Neural cell (in vitro differentiated cells): ENCODE measurements around the gene RENBP. TPM values are rescaled to one million over a fixed set of nuclear protein-coding genes. Genes with fewer than 3 reads are reported as not detected.
A peak's percentile ranks its signal among the peaks of the same experiment; 100 is the strongest.

ENCODE experiments used
- H2AFZ ChIP-seq: fragments of 200-600, 300-800 bp; sonication (generic), shearing (Covaris generic); 2 replicates; pipeline ENCODE4 v1.6.0; 2014; ENCODE audit warnings: low read depth, mild to moderate bottlenecking, antibody characterized with exemption, low read length, moderate library complexity
- H3F3A ChIP-seq: fragments of 200-600 bp; shearing (Covaris generic); 2 replicates; pipeline ENCODE4 v1.6.1; 2016; ENCODE audit warnings: mild to moderate bottlenecking, moderate library complexity, mixed read lengths, antibody characterized with exemption, low read length; ENCODE audit not compliant: insufficient read depth, poor library complexity, severe bottlenecking
- H3K27ac ChIP-seq: fragments of 200-600, 300-800 bp; sonication (generic), shearing (Covaris generic); 2 replicates; pipeline ENCODE4 v1.5.1; 2014; ENCODE audit warnings: mild to moderate bottlenecking, low read length, moderate library complexity
- H3K27me3 ChIP-seq: fragments of 300-800, 200-600 bp; sonication (generic), shearing (Covaris generic); 2 replicates; pipeline ENCODE4 v1.6.0; 2014; ENCODE audit warnings: mild to moderate bottlenecking, low read depth, low read length, moderate library complexity; ENCODE audit not compliant: insufficient read depth
- H3K36me3 ChIP-seq: fragments of 300-800, 200-600 bp; sonication (generic), shearing (Covaris generic); 2 replicates; pipeline ENCODE4 v1.5.1; 2014; ENCODE audit warnings: mild to moderate bottlenecking, antibody characterized with exemption, low read length, moderate library complexity; ENCODE audit not compliant: insufficient read depth
- H3K4me2 ChIP-seq: fragments of 300-800, 200-600 bp; sonication (generic), shearing (Covaris generic); 2 replicates; pipeline ENCODE4 v1.6.0; 2014; ENCODE audit warnings: mild to moderate bottlenecking, low read length
- H3K4me3 ChIP-seq: fragments of 300-800, 200-600 bp; sonication (generic), shearing (Covaris generic); 2 replicates; pipeline ENCODE4 v1.5.1; 2014; ENCODE audit warnings: mild to moderate bottlenecking, low read length, moderate library complexity
- H3K79me2 ChIP-seq: fragments of 200-600 bp; shearing (Covaris generic); replicated peaks from 2 replicates; pipeline ENCODE4 v1.6.0; 2014; ENCODE audit warnings: mild to moderate bottlenecking, low read length, moderate library complexity; ENCODE audit not compliant: insufficient read depth
- H3K9ac ChIP-seq: fragments of 300-800, 200-600 bp; sonication (generic), shearing (Covaris generic); 2 replicates; pipeline ENCODE4 v1.6.1; 2016; ENCODE audit warnings: mild to moderate bottlenecking, low read length, mixed read lengths
- H3K9me2 ChIP-seq: fragments of 200-600 bp; shearing (Covaris generic); 2 replicates; pipeline ENCODE4 v1.6.1; 2016; ENCODE audit warnings: mild to moderate bottlenecking, low read length, mixed read lengths; ENCODE audit not compliant: insufficient read depth
- H3K9me3 ChIP-seq: fragments of 200-600, 300-800 bp; sonication (generic), shearing (Covaris generic); 2 replicates; pipeline ENCODE4 v1.6.1; 2016; ENCODE audit warnings: mild to moderate bottlenecking, mixed run types, low read length, moderate library complexity, mixed read lengths
- H4K20me1 ChIP-seq: fragments of 200-600 bp; shearing (Covaris generic); 2 replicates; pipeline ENCODE4 v1.6.1; 2016; ENCODE audit warnings: mild to moderate bottlenecking, mixed run types; ENCODE audit not compliant: insufficient read depth
- CTCF ChIP-seq: fragments of 450-650 bp; IDR thresholded peaks from 2 replicates; pipeline ENCODE4 v1.5.1; 2014; ENCODE audit warnings: antibody characterized with exemption, mild to moderate bottlenecking, moderate library complexity; ENCODE audit not compliant: poor library complexity, severe bottlenecking
- EP300 ChIP-seq: fragments of 450-650 bp; conservative IDR thresholded peaks from 2 replicates; pipeline ENCODE4 v1.6.1; 2014; ENCODE audit warnings: antibody characterized with exemption, mild to moderate bottlenecking, moderate library complexity; ENCODE audit not compliant: poor library complexity, severe bottlenecking
- POLR2AphosphoS5 ChIP-seq: IDR thresholded peaks from 2 replicates; pipeline ENCODE4 v1.6.1; 2012
- REST ChIP-seq: IDR thresholded peaks from 2 replicates; pipeline ENCODE4 v1.6.1; 2012; ENCODE audit warnings: borderline replicate concordance
- SMC3 ChIP-seq: fragments of 450-650 bp; conservative IDR thresholded peaks from 2 replicates; pipeline ENCODE4 v1.6.1; 2014; ENCODE audit warnings: antibody characterized with exemption, mild to moderate bottlenecking, moderate library complexity; ENCODE audit not compliant: poor library complexity
- TAF1 ChIP-seq: IDR thresholded peaks from 2 replicates; pipeline ENCODE4 v1.6.1; 2012; ENCODE audit warnings: low read depth
- polyA plus RNA-seq: library from polyadenylated mRNA; depleted of rRNA; stranded (reverse); fragments of >200 nt; gene quantifications from 2 replicates; pipeline ENCODE4 v1.2.3, GENCODE V29; 2014

Gene RENBP
- polyA plus RNA-seq, 1 donor from 2014 or later, result 0.89 TPM

- no peak overlapping the region for H2AFZ ChIP-seq
- H4K20me1 ChIP-seq, result no peaks in the 10 kb centered on the region
- peak overlapping the region; percentile 73 for H3K4me3 ChIP-seq
- no peaks in the 10 kb centered on the region for H3F3A ChIP-seq
- no peaks in the 10 kb centered on the region for H3K9me2 ChIP-seq
- H3K79me2 ChIP-seq, result no peaks in the 10 kb centered on the region
- H3K9ac ChIP-seq, result peak overlapping the region; percentile 70
- H3K4me2 ChIP-seq, result no peak overlapping the region
- no peaks in the 10 kb centered on the region for H3K27me3 ChIP-seq
- no peak overlapping the region for H3K27ac ChIP-seq
- no peaks in the 10 kb centered on the region for H3K36me3 ChIP-seq
- TF ChIP-seq EP300, result no peak
- no peak for TF ChIP-seq REST
- no peak for TF ChIP-seq TAF1
- no peaks in the 10 kb centered on the region for H3K9me3 ChIP-seq
Measured at GRCh38 chrX:153933748-153934147, 10.7 kb downstream of the RENBP start.

- no peak overlapping the region for H3K27ac ChIP-seq
- H3K4me3 ChIP-seq, result no peak overlapping the region
- H3F3A ChIP-seq, result no peaks in the 10 kb centered on the region
- no peaks in the 10 kb centered on the region for H3K9me3 ChIP-seq
- no peaks in the 10 kb centered on the region for H3K9me2 ChIP-seq
- H3K9ac ChIP-seq, result no peak overlapping the region
- no peaks in the 10 kb centered on the region for H4K20me1 ChIP-seq
- no peaks in the 10 kb centered on the region for H3K36me3 ChIP-seq
- no peaks in the 10 kb centered on the region for H3K27me3 ChIP-seq
- H3K4me2 ChIP-seq, result no peak overlapping the region
- H2AFZ ChIP-seq, result no peak overlapping the region
- no peaks in the 10 kb centered on the region for H3K79me2 ChIP-seq
- TF ChIP-seq EP300, result no peak
- no peak for TF ChIP-seq SMC3
- no peak for TF ChIP-seq TAF1
- TF ChIP-seq POLR2AphosphoS5, result no peak
Measured at GRCh38 chrX:153932220-153932915, 12.1 kb downstream of the RENBP start.

- Histone ChIP-seq H3K4me2 (no peak overlapping the region), H3K79me2 (no peaks in the 10 kb centered on the region), H3K27ac (no peak overlapping the region), H3K9me3 (no peaks in the 10 kb centered on the region), H3K27me3 (no peaks in the 10 kb centered on the region), H4K20me1 (no peaks in the 10 kb centered on the region), H3K9me2 (no peaks in the 10 kb centered on the region), H2AFZ (no peak overlapping the region), H3F3A (no peaks in the 10 kb centered on the region), H3K4me3 (no peak overlapping the region), H3K36me3 (no peaks in the 10 kb centered on the region), H3K9ac (no peak overlapping the region)
- TF ChIP-seq CTCF (no peak), EP300 (no peak), SMC3 (no peak), TAF1 (no peak)
Measured at GRCh38 chrX:153931748-153932147, 12.7 kb downstream of the RENBP start.
